Erythroblast (primary cell): ENCODE measurements around the gene SMARCAD1.

Source experiments
- GATA1 ChIP-seq: IDR thresholded peaks from 2 replicates; pipeline ENCODE4 v1.6.1; 2011; ENCODE audit warnings: low read depth, mild to moderate bottlenecking, control low read depth, low read length, moderate library complexity
- POLR2A ChIP-seq: IDR thresholded peaks from 2 replicates; pipeline ENCODE4 v1.6.1; 2011; ENCODE audit warnings: mild to moderate bottlenecking, low read length

DNA sequence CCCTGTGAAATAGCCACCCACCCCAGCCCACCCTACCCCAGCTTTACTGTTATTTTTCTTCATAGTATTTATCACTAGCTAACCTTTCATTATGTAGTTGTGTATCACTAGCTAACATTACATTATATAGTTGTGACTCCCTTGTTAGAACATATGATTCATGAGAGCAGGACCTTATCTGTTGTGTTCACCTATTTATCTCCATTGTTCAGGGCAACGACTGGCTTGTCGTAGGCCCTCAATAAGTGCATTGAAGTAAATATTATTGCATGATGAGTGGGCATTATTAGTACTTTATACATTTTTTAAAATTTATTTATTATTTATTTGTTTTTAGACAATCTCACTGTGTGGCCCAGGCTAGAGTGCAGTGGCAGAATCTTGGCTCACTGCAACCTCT, 4.2 kb downstream of the SMARCAD1 start:
- no peak for TF ChIP-seq POLR2A
- TF ChIP-seq GATA1: no peak
